Kidney (tissue), 14 donors: ENCODE measurements around the gene SBNO2. TPM values are rescaled to one million over a fixed set of nuclear protein-coding genes. Genes with fewer than 3 reads are reported as not detected.

Experiments
- DNase-seq, 5 donors: peaks; one replicate each; pipeline ENCODE4 v3.0.0-alpha.2; 2013 to 2020
- FAIRE-seq: peaks from 2 replicates; lab custom pipeline; 2012; peaks lifted over from hg19 to GRCh38; lab: Jason Lieb, UNC
- H3K27ac ChIP-seq, 2 donors: one replicate each; pipeline ENCODE4 v1.7.0; 2013; ENCODE audit warnings: low read depth in 2 of 2, low read length in 2 of 2, inconsistent platforms in 1 of 2
- H3K27me3 ChIP-seq: one replicate; pipeline ENCODE4 v1.7.1; 2013; ENCODE audit warnings: low read length, inconsistent platforms; ENCODE audit not compliant: control insufficient read depth, insufficient read depth
- H3K36me3 ChIP-seq, 3 donors: one replicate each; pipeline versions ENCODE4 v1.7.0 to v1.7.1; 2013; ENCODE audit warnings: low read length in 3 of 3, control low read depth in 1 of 3, inconsistent platforms in 1 of 3; ENCODE audit not compliant: insufficient read depth in 3 of 3, control insufficient read depth in 2 of 3
- H3K4me1 ChIP-seq, 3 donors: one replicate each; pipeline versions ENCODE4 v1.7.0 to v1.7.1; 2013; ENCODE audit warnings: low read length in 3 of 3, inconsistent platforms in 1 of 3, low read depth in 1 of 3; ENCODE audit not compliant: control insufficient read depth in 2 of 3, insufficient read depth in 2 of 3
- H3K4me3 ChIP-seq, 3 donors: one replicate each; pipeline versions ENCODE4 v1.7.0 to v1.8.1; 2013; ENCODE audit warnings: low read length in 3 of 3, control low read depth in 1 of 3, inconsistent platforms in 1 of 3
- H3K9ac ChIP-seq, 3 donors: one replicate each; pipeline versions ENCODE4 v1.7.0 to v1.7.1; 2013; ENCODE audit warnings: low read length in 3 of 3, control low read depth in 1 of 3, inconsistent platforms in 1 of 3
- H3K9me3 ChIP-seq, 3 donors: one replicate each; pipeline versions ENCODE4 v1.7.0 to v1.7.1; 2013; ENCODE audit warnings: low read length in 3 of 3, control low read depth in 1 of 3, inconsistent platforms in 1 of 3; ENCODE audit not compliant: control insufficient read depth in 2 of 3, insufficient read depth in 1 of 3
- CTCF ChIP-seq: IDR thresholded peaks from 3 replicates; pipeline ENCODE4 v1.5.1; 2012; ENCODE audit warnings: mild to moderate bottlenecking, moderate library complexity, borderline replicate concordance; ENCODE audit not compliant: insufficient read depth; ENCODE audit errors: extremely low read depth
- intact Hi-C: fragments of 100-400 bp; cut with DNase I; formaldehyde crosslinking; loops from one replicate; pipeline ENCODE4 v1.11.1; 2022
- polyA plus RNA-seq: library from polyadenylated mRNA; stranded (reverse); fragments of 350-450 nt; fragmentation: Illumina TruSeq; extraction: RNeasy Lipid Tissue Mini Kit (QIAGEN cat#74804); gene quantifications from one replicate; pipeline ENCODE4 v1.2.3, GENCODE V29; 2014; ENCODE audit warnings: low read depth, low replicate concordance; ENCODE audit not compliant: insufficient read depth
- total RNA-seq: library from RNA; stranded (reverse); fragmentation: NEBNext Ultra II Directional; extraction: Animal tissue kit (Norgen Biotek cat#: 25700); gene quantifications from one replicate; pipeline ENCODE4 v1.2.1, GENCODE V29; 2021
- donor health status: control.
- donor health status: control.
- donor health status: control.
- donor health status: control.
- donor health status: control.
- donor health status: DM: yes; HTN: yes; CAD: no.
- donor health status: Normal renal cell carcinoma (clear cell type).

SBNO2 gene
- total and polyA plus RNA-seq, 2 donors from 2014 or later, result 12.2 to 156 TPM

GRCh38 chr19:1144741-1145140, 29.3 kb downstream of the SBNO2 start:
- H3K27ac ChIP-seq, result no peak overlapping the region
- H3K4me3 ChIP-seq, result no peak overlapping the region
- no peaks in the 10 kb centered on the region for H3K9me3 ChIP-seq
- peaks cover 0 to 3% (median 2%) of the 10 kb centered on the region in 3 donors for H3K36me3 ChIP-seq
- intact Hi-C loops, result no loop called here
- no peak for TF ChIP-seq CTCF
- peaks cover 0 to 6% (median 0%) of the 10 kb centered on the region in 3 donors for H3K4me1 ChIP-seq
- H3K27me3 ChIP-seq, result no peaks in the 10 kb centered on the region
- DNase-seq, result no peak
- no peak overlapping the region for H3K9ac ChIP-seq
- no peak for FAIRE-seq

DNA sequence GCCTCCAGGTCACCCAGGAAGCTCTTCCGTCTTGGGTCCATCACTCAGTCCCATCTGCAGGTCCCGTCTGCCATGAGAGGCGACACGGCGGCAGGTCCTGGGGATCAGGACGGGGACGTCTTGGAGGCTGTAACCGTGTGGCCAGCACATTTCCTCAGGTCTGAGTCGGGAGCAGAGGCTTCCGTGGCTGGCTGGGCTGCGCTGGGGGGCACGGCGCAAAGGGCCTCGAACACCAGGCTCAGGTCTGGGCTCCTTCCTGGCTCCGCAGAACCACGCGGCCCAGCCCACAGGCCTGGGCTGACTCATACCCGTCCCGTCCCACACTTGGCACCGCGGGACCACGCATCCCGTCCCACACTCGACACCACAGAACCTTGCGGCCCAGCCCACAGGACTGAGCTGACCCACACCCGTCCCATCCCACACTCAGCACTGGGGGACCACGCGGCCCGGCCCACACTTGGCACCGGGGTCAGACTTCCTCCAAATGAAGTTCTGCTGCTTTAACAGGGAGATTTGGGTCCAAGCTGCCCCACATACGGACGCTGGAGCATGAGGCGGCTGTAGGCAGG, 30.2 kb downstream of the SBNO2 start:
- no peak for FAIRE-seq
- TF ChIP-seq CTCF, result no peak
- H3K4me3 ChIP-seq, result no peak overlapping the region

DNA sequence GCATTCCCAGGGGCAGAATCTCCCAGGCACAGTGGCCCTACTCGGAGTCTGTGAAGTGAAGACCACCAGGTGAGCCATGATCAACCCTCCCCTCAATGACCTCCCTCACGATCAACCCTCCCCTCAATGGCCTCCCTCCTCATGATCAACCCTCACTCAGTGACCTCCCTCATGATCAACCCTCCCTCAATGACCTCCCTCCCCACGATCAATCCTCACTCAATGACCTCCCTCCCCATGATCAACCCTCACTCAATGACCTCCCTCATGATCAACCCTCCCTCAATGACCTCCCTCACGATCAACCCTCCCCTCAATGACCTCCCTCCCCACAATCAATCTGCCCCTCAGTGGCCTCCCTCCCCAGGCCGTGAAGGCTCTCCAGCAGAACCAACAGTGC, 32.1 kb downstream of the SBNO2 start:
- FAIRE-seq (no peak), DNase-seq (no peak)
- no peak overlapping the region for H3K4me3 ChIP-seq
- H3K4me1 ChIP-seq, result peaks cover 0 to 2% (median 0%) of the 10 kb centered on the region in 3 donors
- H3K27ac ChIP-seq, result no peak overlapping the region
- peaks cover 0 to 3% (median 2%) of the 10 kb centered on the region in 3 donors for H3K36me3 ChIP-seq
- no peak for TF ChIP-seq CTCF
- no peaks in the 10 kb centered on the region for H3K27me3 ChIP-seq
- H3K9me3 ChIP-seq, result no peaks in the 10 kb centered on the region
- intact Hi-C loops, result no loop called here
- H3K9ac ChIP-seq, result no peak overlapping the region

More for the DNA sequence above, 30.2 kb downstream of the SBNO2 start:
- H3K36me3 ChIP-seq, result peaks cover 0 to 3% (median 2%) of the 10 kb centered on the region in 3 donors
- no peak overlapping the region for H3K27ac ChIP-seq
- DNase-seq, result no peak
- H3K4me1 ChIP-seq, result peaks cover 0 to 3% (median 0%) of the 10 kb centered on the region in 3 donors
- no peaks in the 10 kb centered on the region for H3K9me3 ChIP-seq
- no peak overlapping the region for H3K9ac ChIP-seq
- H3K27me3 ChIP-seq, result no peaks in the 10 kb centered on the region
- intact Hi-C loops, result no loop called here
